Frontal cortex (tissue), 4 donors: Measurements from ENCODE around the gene H2BK1. TPM values are rescaled to one million over a fixed set of nuclear protein-coding genes. Genes with fewer than 3 reads are reported as not detected.

Experiments used
- DNase-seq, 2 donors: peaks; one replicate each; pipeline ENCODE4 v3.0.0; 2012; ENCODE audit warnings: low spot score in 2 of 2
- FAIRE-seq: peaks from 2 replicates; lab custom pipeline; 2012; peaks lifted over from hg19 to GRCh38; lab: Jason Lieb, UNC
- total RNA-seq: library from RNA; depleted of rRNA; stranded (reverse); fragments of >200 nt; gene quantifications from one replicate; pipeline ENCODE4 v1.2.3, GENCODE V29; 2014
- donor health status: control.
- donor health status: control.
- donor health status: control.

The H2BK1 gene
- total RNA-seq, 1 donor from 2014 or later: not detected

- FAIRE-seq (no peak), DNase-seq (no peak)
These were observed 22.7 kb downstream of the H2BK1 start for GRCh38 chr7:151187409-151188251.

DNA sequence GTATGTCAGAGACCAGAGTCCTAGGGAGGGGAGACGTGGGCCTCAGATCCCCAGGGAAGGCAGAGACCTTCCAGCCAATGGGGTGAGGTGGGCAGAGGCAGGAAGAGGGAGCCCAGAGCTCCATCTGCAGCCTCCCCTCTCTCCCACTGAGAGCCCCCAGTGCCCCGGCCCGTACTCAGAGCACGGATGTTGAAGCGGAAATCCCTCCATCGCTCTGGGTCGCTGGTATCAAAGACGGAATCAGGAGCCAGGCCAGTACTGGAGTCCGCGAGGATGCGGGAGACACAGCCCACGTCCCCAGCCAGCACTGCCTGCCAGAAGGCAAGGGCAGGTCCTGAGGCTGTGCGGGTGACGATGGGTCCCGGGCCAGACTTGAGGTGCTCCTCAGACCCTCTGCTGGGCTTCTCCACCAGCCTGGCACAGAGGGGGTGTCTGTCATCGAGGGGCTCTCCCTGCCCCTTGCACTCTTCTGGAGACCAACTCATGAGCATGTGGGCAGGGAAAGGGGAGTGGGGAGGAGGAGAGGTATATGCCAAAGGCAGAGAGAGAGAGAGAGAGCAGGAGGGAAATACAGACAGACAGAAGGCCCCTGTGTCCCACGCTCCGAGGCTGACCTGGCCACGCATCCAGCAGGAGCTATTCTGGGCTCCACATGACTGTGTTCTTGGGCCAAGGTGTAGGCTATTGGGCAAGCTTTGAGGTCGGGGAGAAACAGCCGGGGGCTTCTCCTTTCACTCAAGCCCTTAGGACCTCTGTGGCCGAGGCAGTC, 23.5 kb downstream of the H2BK1 start, which contains the start of gene ASB10:
ASB10 (minus strand) TSS at position 611 of the 769 bp plus-strand sequence; CDS start at position 491, 120 bp downstream.
- DNase-seq: no peak
- no peak for FAIRE-seq

- no peak for DNase-seq
These were observed 24.3 kb downstream of the H2BK1 start for GRCh38 chr7:151185762-151186639.

DNA sequence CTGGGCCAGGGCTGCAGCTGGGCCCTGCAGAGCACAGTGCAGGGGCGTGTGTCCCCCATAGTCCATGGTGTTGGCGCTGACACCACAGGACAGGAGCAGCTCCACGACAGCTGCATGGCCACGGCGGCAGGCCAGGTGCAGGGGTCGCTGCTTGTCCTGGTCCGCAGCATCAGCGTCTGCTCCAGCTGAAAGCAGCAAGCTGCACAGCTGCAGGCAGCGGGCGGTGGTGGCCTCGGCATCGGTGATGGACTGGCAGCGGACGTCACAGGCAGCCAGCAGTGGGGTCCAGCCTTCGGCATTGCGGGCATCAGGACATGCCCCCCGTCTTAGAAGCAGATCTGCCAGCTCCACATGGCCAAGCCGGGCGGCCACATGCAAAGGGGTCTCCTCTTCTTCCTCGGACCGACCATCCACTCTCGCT, 29.3 kb downstream of the H2BK1 start:
- no peak for DNase-seq
- FAIRE-seq: no peak

More at GRCh38 chr7:151185762-151186639, 24.3 kb downstream of the H2BK1 start:
- FAIRE-seq: no peak

- no peak for DNase-seq
- FAIRE-seq: no peak
These were observed 30.3 kb downstream of the H2BK1 start for GRCh38 chr7:151179946-151180345.

DNA sequence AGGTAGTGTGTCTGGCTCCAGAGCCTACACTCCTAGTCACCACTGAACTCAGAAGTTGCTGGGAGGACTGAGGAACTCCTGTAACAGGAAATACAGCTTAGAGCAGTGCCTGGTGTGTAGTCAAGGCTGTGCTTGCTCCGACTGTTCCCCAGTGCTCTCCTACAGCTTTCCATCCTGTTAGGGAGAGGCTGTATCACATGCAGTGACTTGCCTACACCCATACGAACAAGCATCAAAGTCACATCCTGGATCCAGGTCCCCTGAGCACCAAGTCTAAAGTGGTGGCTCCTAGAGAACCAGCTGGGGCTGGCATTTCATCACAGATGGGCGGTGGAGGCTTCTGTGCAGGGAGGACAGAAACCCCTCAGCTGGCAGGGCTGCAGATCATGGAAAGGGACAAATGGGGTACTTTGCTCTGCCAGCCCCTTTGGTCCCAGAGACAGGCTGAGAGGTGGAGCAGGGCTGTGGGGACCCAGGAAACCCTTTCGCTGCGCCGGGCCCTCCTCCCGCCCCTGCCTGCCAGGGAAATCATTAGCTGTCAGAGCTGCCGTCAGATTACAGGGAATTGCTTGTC, 30.9 kb downstream of the H2BK1 start:
- no peak for DNase-seq
- FAIRE-seq: no peak

- DNase-seq: no peak
- no peak for FAIRE-seq
These were observed 31.5 kb downstream of the H2BK1 start for GRCh38 chr7:151178831-151179230.

DNA sequence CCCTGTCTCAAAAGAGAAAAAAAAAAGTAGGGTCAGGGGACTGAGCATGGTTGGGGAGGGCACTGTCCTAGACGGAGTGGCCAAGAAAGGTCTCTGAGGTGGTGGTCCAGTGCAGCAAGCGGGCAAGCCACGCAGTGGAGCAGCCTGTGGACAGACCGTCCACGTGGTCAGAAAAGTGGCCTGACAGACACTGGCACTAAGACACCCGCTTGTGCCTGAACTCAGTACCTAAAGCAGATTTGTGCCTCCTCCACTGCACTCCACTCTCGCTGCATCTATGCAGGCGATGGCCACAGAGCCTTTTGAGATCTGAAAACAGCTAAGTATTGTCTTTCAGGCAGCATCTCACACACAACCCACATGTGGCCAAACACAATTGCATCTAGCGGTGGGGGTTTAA, 32.1 kb downstream of the H2BK1 start:
- FAIRE-seq: no peak
- no peak for DNase-seq

DNA sequence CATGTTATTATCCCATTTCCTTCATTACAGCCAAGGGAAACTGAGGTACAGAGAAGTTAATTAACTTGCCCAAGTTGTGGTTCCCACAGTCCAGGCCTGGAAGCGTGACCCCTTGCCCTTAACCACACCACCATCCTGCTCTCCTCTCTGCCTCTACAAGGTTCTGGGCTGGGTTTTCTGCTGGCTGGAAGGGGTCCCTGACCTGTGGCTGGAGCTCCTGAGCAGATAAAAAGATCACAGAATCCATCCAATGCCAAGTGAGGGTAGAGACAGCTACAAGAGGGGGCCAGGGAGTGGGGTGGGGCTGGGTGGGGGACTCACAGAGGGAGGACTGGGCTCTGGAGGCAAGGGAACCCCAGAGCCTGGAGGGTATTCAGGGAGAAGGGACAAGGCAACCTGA, 33.0 kb downstream of the H2BK1 start:
- no peak for FAIRE-seq
- DNase-seq: no peak

DNA sequence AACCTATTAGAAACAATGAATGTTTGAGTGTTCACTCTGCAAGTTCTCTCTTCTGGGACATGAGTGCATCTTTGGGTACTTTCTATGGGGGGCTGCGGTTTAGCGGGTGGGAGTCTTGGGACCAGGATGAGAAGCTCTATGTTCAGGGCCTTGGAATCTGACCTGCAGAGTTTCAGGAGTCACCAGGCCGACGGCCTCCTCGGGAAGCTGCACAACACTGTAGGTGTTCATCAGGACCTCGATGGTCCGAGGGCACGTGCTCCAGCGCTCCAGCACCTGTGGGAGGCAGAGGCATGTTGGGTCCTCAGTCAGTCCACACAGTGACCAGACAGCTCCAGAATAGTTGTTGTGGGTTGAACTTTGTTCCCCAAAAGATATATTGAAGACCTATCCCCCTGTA, 33.9 kb downstream of the H2BK1 start:
- DNase-seq (no peak), FAIRE-seq (no peak)

DNA sequence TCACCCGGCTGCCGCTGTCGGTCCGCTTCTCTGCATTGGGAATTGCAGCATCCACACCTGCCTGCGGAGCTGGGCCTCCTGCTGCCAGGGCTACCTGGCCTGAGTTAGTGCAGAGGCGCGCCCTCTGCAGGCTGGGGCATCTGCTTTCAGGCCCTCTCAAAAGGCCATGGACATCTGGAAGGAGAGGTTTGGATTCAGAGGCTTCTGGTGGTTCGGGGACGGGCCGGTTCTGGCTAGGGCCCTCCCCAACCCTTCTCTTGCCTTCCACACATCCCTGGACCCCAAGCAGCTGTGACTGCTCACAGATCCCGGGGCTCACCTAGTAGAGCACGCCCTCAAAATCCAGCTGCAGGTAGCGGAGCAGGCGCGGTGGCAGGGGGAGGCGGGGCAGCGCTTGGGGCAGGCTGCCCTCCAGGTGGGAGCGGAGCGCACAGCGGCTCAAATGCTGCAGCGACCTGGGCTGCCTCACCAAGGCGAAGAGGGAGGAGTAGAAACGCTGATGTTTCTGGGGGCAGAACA, 34.4 kb downstream of the H2BK1 start:
- FAIRE-seq: no peak
- no peak for DNase-seq

GRCh38 chr7:151175047-151175792, 35.1 kb downstream of the H2BK1 start:
- DNase-seq (no peak), FAIRE-seq (no peak)

DNA sequence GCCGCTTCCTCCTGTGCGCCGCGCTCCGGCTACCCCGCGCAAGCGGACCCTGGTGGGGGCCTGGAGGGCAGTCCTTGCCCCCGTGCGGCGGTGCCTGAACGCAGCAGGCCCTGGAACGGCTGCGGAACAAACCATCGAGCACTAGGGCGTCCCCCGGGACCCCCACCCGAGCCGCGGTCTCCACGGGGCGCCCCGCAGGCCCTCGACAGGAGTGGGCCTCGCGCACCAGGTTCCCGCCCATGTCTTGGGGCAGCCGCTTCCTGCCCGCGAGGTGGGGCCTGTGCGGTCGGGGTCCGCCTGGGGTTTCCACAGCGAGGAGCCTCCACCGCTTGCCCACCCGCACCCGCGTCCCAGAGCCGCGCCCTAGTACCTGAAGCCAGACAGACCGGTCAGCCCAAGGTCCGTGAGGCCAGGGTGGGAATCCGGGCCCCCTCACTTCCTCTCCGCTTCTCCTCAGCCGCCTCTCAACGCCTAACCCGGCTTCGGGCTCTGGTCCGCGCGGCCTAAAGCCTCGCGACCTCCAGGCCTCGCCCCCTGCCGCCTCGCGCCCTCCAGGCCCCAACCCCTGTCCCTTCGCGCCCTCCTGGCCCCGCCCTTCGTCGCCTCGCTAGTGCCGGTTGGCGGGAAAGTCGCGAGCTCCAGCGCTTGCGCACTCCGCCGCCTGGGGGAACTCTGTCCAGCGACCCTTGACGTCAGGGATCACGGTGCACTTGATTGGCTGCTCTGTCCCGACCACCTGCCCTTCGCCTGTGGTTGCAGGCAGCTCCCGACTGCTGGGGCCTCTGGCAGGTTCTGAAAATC, 35.8 kb downstream of the H2BK1 start:
- DNase-seq (peak in 1 of 2 donors; percentile 70), FAIRE-seq (no peak)

GRCh38 chr7:151173386-151174245, 36.7 kb downstream of the H2BK1 start:
- peak in 1 of 2 donors; percentile 22 for DNase-seq
- FAIRE-seq: no peak

GRCh38 chr7:151172273-151173141, 37.8 kb downstream of the H2BK1 start:
- DNase-seq (peak; percentile 92 to 94), FAIRE-seq (no peak)

- no peak for FAIRE-seq
- no peak for DNase-seq
These were observed 41.5 kb downstream of the H2BK1 start for GRCh38 chr7:151168787-151169162.
